HG03039 (cell line): ENCODE results near the gene PQBP1.
A peak's percentile ranks its signal among the peaks of the same experiment; 100 is the strongest.

Experiments used
- ATAC-seq: cut with Tn5 transposase; IDR thresholded peaks from one replicate; pipeline ENCODE4 v1.9.1; 2021; ENCODE audit warnings: mild to moderate bottlenecking, moderate library complexity; ENCODE audit not compliant: unreplicated experiment

PQBP1 gene

DNA sequence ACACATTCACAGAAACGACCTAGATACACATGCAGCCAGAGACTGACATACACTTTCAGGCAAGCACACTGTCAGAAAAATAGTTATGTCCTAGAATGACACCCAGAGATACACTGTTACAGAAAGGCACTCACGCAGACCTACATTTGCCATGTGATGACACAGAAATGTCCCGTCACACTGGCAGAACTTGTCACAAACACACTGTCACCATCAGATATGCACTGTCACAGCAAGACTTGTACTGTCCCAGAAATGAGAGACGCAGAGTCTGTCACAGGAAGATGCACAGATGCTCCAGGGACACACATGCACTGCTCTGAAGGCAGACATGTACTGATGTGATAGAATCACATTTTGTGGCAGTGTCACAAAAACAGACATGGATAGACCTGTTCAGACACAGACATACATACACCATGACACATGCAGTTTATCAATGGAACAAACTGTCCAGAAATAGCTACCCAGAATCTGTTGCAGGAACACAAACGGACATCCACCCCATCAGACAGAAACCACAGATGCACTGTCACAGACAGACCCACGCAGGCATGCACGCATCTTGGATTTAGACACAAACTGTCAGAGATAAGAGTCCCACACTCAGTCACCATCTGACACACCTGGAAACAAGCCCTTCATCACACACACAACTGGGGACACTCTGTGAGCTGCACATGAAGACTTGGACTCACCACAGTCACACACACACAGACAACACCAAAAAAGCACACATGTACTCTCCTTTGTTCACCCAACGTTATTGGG, 22.4 kb downstream of the PQBP1 start:
- no peak for ATAC-seq

GRCh38 chrX:48920718-48921104, 23.0 kb downstream of the PQBP1 start:
- no peak for ATAC-seq

GRCh38 chrX:48923771-48924170, 26.0 kb downstream of the PQBP1 start:
- ATAC-seq: no peak

DNA sequence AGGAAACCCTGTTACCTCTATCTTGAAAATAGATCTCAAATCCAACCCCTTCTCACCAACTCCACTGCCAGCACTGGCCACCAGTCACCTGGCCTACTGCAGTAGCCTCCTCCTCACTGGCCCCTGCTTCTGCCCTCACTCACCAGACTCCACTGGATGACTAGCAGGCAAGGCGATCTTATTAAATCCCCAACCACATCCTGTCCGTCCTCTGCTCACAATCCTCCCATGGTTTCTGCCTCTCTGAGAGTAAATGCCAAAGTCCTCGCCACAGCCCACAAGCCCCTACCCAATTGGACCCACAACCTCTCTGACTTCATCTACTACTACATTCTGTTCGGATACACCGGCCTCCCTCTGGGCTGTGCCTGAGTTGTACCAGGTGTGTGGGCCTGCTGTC, 26.5 kb downstream of the PQBP1 start:
- ATAC-seq: no peak

- no peak for ATAC-seq
Measured at GRCh38 chrX:48927123-48927522, 29.4 kb downstream of the PQBP1 start.

DNA sequence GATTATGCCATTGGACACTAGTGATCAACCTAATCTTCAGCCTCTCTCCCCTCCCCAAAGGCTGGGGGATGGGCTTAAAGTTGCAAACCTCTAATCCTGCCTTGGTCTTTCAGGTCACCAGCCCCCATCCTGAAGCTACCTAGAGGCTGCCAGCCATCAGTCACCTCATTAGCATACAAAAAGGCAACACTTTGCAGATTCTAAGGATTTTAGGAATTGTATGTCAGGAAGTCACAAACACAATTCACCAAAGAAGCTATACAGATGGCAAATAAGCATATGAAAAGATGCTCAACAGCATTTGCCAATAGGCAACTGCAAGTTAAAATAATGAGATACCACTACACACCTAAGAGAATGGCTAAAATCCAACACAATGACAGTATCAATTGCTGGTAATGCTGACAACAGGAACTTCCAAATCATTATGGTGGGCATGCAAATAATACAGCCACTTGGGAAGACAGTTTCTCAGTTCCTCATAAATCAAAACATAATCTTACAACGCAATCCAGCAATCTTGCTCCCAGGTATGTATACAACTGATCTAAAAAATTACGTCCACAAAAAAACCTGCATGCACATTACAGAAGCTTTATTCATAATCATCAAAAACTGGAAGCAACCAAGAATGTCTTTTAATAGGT, 30.1 kb downstream of the PQBP1 start:
- ATAC-seq: no peak

DNA sequence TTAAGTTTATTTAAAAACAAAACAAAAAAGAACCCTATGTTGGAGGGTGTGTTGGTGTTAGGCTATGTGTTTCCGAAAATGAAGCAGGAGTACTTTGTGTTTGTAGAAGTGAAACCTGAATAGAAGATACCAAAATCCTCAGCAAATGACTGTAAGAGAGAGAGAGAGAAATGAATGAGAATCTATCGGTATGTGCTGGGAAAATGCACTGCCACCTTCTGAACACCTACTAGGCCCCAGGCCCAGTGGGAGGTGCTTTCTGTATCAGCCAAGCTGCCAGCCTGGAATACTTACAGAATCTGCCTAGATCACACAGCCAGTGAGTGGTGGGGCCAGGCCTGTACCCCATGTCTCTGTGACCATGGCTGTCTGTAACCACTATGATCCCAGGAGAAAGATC, 36.0 kb downstream of the PQBP1 start:
- no peak for ATAC-seq

DNA sequence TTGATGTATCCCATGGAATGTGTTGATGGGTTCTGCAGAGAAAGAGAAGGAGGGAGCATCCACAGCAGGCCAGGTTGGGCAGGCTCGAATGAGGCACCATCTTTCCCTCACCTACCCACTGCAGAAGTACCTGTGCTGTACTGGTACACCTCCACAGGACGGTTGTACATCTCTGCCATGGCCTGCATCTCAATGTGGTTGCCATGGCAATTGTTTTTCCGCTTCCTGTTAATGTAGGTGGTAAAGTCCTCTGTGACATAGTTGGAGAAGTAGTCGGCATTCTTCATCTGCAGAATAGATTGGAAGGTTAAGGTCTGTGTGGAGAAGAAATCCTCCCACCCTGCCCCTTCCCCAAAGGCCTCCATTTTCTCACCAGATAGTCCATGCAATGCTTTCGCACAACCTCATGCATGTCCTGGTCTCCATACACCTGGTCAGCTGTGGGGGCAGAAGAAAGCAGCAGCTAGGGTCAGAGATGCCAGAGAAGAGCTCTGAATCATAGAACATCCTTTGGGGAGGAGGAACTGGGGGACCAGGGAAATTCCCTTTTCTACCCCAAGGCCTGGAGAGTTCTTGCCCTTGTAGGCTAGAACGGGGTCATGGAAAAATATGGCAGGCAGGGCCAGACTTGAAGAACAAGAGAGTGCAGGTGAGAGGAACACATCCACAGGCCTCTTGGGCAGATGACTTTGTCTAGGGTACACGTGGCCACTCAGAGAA, 37.0 kb downstream of the PQBP1 start:
- no peak for ATAC-seq

DNA sequence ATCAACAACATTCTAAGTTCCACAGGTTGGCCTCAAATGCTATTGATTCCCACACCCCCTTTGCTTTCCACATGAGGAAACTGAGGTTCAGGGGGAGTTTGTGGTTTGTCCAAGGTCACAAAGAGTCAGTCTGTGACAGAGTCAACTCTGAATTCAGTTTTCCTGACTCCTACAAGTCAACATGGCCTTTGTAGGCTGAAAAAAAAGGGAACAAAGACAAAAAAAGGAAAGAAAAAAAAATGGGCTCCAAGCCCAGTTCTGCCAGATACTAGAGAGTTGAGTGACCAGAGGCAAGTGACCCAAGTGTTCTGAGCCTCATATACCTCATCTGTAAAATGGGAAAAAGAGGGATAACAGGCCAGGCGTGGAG, 37.6 kb downstream of the PQBP1 start:
- no peak for ATAC-seq

DNA sequence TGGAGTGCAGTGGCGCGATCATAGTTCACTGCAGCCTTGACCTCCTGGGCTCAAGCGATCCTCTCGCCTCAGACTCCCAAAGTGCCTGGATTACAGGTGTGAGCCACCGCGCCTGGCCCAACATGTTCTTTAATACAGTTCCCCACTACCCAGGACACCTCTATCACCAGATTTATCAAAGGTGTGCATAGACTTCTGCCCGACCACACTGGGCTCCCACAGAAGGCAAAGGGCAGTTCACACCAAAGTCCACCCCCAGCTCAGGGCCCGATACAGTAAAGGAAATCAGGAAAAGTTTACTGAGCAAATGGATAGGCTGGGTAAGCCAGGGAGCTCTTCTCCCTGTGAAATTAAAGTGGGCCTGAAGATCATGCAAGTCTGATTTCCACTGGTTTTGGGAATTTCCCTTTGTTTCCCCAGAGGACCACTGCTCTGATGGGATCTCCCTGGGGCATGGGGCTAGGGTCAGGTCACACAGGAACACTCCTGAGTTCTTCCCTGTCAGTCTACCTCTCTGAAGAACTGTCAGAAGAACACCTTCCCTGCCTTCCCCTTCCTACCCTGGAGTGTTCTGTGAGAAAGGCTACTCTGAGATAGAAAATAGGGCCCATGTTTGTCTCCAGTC, 38.8 kb downstream of the PQBP1 start:
- no peak for ATAC-seq

DNA sequence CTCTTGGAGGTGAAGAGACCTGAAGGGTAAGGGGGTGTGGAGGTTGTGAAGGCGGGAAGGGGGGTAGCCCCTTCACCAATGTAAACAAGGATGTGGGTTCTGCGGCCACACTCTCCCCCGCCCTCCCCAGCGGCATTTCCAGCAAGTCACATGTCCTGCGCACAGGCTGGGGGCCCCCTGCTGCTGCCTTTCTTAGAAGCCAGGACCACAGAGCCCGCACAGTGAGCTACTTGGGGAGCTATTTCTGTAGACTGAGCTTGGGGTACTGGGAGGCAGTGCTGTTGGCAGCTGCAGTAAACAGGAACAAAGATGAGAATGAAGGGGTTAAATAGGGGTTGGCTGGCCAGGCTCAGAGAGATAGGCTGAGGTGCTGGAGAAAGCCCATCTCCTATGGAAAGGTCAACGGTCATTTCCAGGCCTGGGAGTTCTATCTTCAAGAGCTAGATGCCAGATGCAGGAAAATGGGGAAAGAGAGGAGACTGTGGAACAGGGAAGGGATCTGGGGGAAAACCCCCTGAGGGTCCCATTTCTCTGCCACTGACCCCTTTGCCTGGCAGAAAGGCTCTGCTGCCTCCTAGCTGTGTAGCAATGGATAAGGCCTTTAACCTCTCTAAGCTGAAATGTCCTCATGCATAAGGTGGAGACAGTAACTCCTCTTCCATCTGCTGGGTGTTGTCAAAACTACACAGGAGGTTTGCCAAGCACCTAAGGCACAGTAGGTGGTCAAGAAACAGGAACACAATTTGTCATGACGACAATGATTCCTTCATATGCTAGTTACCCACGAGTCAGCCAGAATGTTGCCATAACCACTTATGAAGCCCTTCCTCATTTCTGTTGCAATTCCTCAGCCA, 39.6 kb downstream of the PQBP1 start:
- peak; percentile 56 for ATAC-seq

DNA sequence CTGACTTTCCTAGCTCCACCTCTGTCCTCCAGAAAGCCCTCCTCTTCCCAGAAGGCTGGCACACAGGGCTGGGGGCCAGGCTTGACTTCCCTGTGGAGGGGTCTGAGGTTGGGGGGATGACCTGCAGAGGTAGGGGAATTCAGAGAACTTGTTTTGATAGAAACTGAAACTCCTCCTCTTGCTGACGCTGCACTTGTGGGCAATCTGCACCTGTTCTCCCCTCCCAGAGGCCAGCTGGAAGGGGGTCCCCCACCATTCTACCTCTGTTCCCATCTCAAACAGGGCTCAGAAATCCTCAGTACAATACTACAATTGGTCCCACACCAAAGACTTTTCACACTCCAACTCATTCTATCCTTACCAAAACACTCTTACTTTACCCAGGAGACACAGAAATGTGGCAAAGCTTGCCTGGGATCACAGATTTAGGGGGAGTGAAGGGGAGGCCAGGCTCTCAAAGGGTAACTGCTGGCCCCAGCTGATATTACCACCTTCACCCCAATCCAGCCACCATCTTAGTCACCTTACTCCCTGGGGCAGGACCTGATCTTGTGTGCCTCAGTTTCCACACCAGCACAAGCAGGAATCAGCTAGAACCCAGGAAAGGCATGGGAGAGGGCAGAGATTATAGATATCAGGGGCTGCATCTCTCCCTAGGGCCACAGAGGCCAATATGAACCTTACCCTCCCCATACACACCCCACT, 41.1 kb downstream of the PQBP1 start:
- ATAC-seq: no peak

DNA sequence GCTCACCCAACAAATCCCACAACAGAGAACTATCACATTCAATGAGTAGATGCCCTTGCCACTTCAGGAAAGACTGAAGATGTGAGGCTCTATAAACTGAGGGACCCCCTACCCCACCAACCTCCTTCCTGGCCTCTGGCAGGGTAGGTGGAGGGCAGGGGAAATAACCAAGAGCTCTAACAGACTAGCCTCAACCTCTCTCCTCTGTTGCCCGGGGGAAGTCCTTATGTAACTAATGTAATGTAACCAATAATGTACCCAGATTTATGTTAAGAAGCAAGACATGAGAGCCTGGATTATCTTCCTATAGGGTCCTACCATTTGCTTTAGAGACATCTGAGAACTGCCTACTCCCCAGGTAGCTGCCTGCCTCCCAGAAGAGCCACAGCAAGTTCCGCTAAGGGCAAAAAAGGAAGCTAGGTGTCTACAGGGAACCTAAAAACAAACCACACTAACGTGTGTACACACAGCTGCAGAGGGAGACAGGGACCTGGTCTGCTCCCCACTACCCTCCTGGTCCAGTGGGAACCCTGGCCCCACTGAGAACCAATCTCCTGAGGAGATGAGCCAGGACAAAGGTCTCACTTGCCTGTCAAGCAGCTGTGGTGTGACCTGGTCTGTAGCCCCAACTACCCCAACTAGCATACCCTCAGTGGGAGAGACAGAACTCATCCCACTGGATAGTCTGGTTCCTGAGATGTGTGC, 41.9 kb downstream of the PQBP1 start:
- ATAC-seq: no peak

GRCh38 chrX:48940404-48940955, 42.8 kb downstream of the PQBP1 start:
- ATAC-seq: no peak

DNA sequence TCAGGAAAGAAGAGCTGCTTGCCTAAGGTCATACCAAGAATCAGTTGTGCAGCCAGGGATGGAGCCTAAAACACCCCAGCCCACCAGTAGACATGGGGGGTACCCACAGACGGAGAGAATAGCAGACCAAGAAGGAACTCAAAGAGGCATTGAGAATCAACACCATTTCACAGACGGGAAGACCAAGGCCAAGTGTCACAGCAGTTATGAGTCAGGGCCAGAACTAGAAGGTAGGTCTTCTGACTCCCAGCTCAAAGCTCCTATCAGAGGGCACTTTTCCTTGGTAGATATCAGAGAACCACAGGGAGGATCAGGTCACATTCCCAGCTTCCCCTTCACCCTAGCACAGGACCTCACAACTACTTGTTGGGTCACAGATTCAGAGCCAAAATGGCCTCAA, 45.2 kb downstream of the PQBP1 start:
- ATAC-seq: no peak

- no peak for ATAC-seq
Measured at GRCh38 chrX:48945517-48946348, 48.0 kb downstream of the PQBP1 start.

DNA sequence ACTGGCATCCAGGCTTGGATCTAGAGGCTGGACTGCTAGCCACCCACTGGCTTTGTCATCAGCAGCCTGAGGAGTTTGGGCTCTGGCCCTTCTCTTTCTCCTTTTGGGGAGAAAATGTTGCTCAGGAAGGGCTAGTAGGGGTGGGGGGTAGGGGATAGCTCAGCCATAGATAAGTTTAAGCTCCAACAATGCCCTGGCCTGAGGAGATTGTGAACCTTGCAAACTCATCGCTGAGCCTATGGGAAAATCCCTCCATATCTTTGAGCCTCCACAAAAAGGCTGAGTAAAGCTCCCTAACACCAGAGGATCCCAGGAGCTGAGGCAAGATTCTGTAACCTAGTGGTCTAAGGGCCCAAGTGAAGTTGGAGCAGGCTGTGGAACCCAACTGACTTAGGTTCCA, 50.9 kb downstream of the PQBP1 start:
- no peak for ATAC-seq
